WTC11 (cell line): ENCODE data around the gene ACP1. TPM values are rescaled to one million over a fixed set of nuclear protein-coding genes. Genes with fewer than 3 reads are reported as not detected.

Experiments used
- ATAC-seq: fragments of 200-7000 bp; cut with Tn5 transposase; 2 replicates; pipeline ENCODE4 v1.10.0; 2021; ENCODE audit warnings: mild to moderate bottlenecking, moderate library complexity
- CTCF ChIA-PET: fragments of 300-600 bp; sonication (Branson Sonifier 250); formaldehyde crosslinking; loops from one replicate; lab custom pipeline; 2021; ENCODE audit warnings: antibody characterized with exemption; lab: Charles Lee
- POLR2A ChIA-PET: fragments of 350-600 bp; sonication (Branson Sonifier 250); formaldehyde crosslinking; loops from one replicate; lab custom pipeline; 2021; ENCODE audit warnings: antibody characterized with exemption; lab: Charles Lee
- DNase-seq: peaks from one replicate; pipeline ENCODE4 v3.0.0; 2021; ENCODE audit warnings: low spot score
- H3K27ac Mint-ChIP-seq: 2 replicates; pipeline ENCODE4 v1.8.0; 2021; ENCODE audit warnings: mixed read lengths
- H3K27me3 Mint-ChIP-seq: 2 replicates; pipeline ENCODE4 v1.8.0; 2021; ENCODE audit warnings: low read depth, mild to moderate bottlenecking, moderate library complexity, mixed read lengths
- H3K36me3 Mint-ChIP-seq: 2 replicates; pipeline ENCODE4 v1.8.0; 2021; ENCODE audit warnings: mixed read lengths
- H3K4me1 Mint-ChIP-seq: 2 replicates; pipeline ENCODE4 v1.8.0; 2022; ENCODE audit warnings: mixed read lengths
- H3K4me3 Mint-ChIP-seq: 2 replicates; pipeline ENCODE4 v1.8.0; 2021; ENCODE audit warnings: mild to moderate bottlenecking, moderate library complexity, mixed read lengths
- H3K9me3 Mint-ChIP-seq: 2 replicates; pipeline ENCODE4 v1.8.0; 2021; ENCODE audit warnings: mixed read lengths
- ARID4B ChIP-seq: sonication (generic); formaldehyde crosslinking; IDR thresholded peaks from 2 replicates; pipeline ENCODE4 v1.8.0; 2023; ENCODE audit warnings: missing genetic modification reagents, mild to moderate bottlenecking, borderline replicate concordance
- EMX1 ChIP-seq: fragments of 250-450 bp; sonication (Bioruptor Pico); IDR thresholded peaks from 2 replicates; pipeline ENCODE4 v1.8.0; 2021; ENCODE audit warnings: mild to moderate bottlenecking
- ERG ChIP-seq: fragments of 250-450 bp; sonication (Bioruptor Pico); IDR thresholded peaks from 2 replicates; pipeline ENCODE4 v1.8.0; 2021; ENCODE audit warnings: mild to moderate bottlenecking
- FOXJ3 ChIP-seq: sonication (generic); formaldehyde crosslinking; IDR thresholded peaks from 2 replicates; pipeline ENCODE4 v1.9.0; 2021; ENCODE audit warnings: missing genetic modification reagents, mild to moderate bottlenecking, borderline replicate concordance
- FOXK1 ChIP-seq: sonication (generic); formaldehyde crosslinking; IDR thresholded peaks from 2 replicates; pipeline ENCODE4 v1.8.0; 2022; ENCODE audit warnings: mild to moderate bottlenecking, moderate library complexity, missing genetic modification reagents
- GTF2I ChIP-seq: fragments of 250-450 bp; sonication (Bioruptor Pico); conservative IDR thresholded peaks from 2 replicates; pipeline ENCODE4 v1.4.0; 2021; ENCODE audit warnings: mild to moderate bottlenecking
- KAT7 ChIP-seq: sonication (generic); formaldehyde crosslinking; IDR thresholded peaks from 2 replicates; pipeline ENCODE4 v1.8.1; 2023; ENCODE audit warnings: missing genetic modification reagents, mild to moderate bottlenecking, borderline replicate concordance
- NFYB ChIP-seq: sonication (generic); formaldehyde crosslinking; conservative IDR thresholded peaks from 2 replicates; pipeline ENCODE4 v1.8.0; 2022; ENCODE audit warnings: low read depth, missing genetic modification reagents
- NR3C1 ChIP-seq: sonication (generic); formaldehyde crosslinking; conservative IDR thresholded peaks from 2 replicates; pipeline ENCODE4 v1.8.1; 2023; ENCODE audit warnings: low read depth, mild to moderate bottlenecking, missing genetic modification reagents
- RELA ChIP-seq: sonication (generic); formaldehyde crosslinking; IDR thresholded peaks from 2 replicates; pipeline ENCODE4 v1.8.1; 2022; ENCODE audit warnings: missing genetic modification reagents, mild to moderate bottlenecking, borderline replicate concordance
- SMAD4 ChIP-seq: sonication (generic); formaldehyde crosslinking; IDR thresholded peaks from 2 replicates; pipeline ENCODE4 v1.8.0; 2022; ENCODE audit warnings: mild to moderate bottlenecking, missing genetic modification reagents
- ZNF219 ChIP-seq: sonication (generic); formaldehyde crosslinking; IDR thresholded peaks from 2 replicates; pipeline ENCODE4 v1.8.0; 2023; ENCODE audit warnings: missing genetic modification reagents, mild to moderate bottlenecking, borderline replicate concordance
- ZNF671 ChIP-seq: fragments of 250-450 bp; sonication (Bioruptor Pico); IDR thresholded peaks from 2 replicates; pipeline ENCODE4 v1.8.0; 2021; ENCODE audit warnings: mild to moderate bottlenecking
- total RNA-seq: library from RNA; stranded (reverse); gene quantifications from 3 replicates; pipeline ENCODE4 v1.2.3, GENCODE V29; 2021
- TF ChIP-seq, protein P1 (sequence below): sonication (generic); formaldehyde crosslinking; IDR thresholded peaks from 2 replicates; pipeline ENCODE4 v1.8.0; 2023; ENCODE audit warnings: missing genetic modification reagents
- TF ChIP-seq, protein P2 (sequence below): sonication (generic); formaldehyde crosslinking; IDR thresholded peaks from 2 replicates; pipeline ENCODE4 v1.8.1; 2022; ENCODE audit warnings: mild to moderate bottlenecking, moderate library complexity, missing genetic modification reagents
- TF ChIP-seq, protein P3 (sequence below): fragments of 250-450 bp; sonication (Bioruptor Pico); IDR thresholded peaks from 2 replicates; pipeline ENCODE4 v1.9.0; 2021; ENCODE audit warnings: moderate library complexity, mild to moderate bottlenecking, inconsistent platforms, borderline replicate concordance
- TF ChIP-seq, protein P4 (sequence below): fragments of 250-450 bp; sonication (Bioruptor Pico); IDR thresholded peaks from 2 replicates; pipeline ENCODE4 v1.9.0; 2021; ENCODE audit warnings: mild to moderate bottlenecking, borderline replicate concordance
- TF ChIP-seq, protein P5 (sequence below): sonication (generic); formaldehyde crosslinking; IDR thresholded peaks from 2 replicates; pipeline ENCODE4 v1.8.0; 2022; ENCODE audit warnings: mild to moderate bottlenecking, missing genetic modification reagents
- TF ChIP-seq, protein P6 (sequence below): sonication (generic); formaldehyde crosslinking; IDR thresholded peaks from 2 replicates; pipeline ENCODE4 v1.8.1; 2022; ENCODE audit warnings: low read depth, mild to moderate bottlenecking, moderate library complexity, missing genetic modification reagents, borderline replicate concordance
- TF ChIP-seq, protein P7 (sequence below): sonication (generic); formaldehyde crosslinking; IDR thresholded peaks from 2 replicates; pipeline ENCODE4 v1.8.0; 2022; ENCODE audit warnings: mild to moderate bottlenecking, missing genetic modification reagents

Gene ACP1
- total RNA-seq, 1 experiment from 2014 or later, result 150 TPM

GRCh38 chr2:228115-228514 lies 36.6 kb upstream of the ACP1 start (continued):
- TF ChIP-seq, protein P1, sequence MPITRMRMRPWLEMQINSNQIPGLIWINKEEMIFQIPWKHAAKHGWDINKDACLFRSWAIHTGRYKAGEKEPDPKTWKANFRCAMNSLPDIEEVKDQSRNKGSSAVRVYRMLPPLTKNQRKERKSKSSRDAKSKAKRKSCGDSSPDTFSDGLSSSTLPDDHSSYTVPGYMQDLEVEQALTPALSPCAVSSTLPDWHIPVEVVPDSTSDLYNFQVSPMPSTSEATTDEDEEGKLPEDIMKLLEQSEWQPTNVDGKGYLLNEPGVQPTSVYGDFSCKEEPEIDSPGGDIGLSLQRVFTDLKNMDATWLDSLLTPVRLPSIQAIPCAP (CRISPR knock-in tag), result no peak
- TF ChIP-seq, protein P2, sequence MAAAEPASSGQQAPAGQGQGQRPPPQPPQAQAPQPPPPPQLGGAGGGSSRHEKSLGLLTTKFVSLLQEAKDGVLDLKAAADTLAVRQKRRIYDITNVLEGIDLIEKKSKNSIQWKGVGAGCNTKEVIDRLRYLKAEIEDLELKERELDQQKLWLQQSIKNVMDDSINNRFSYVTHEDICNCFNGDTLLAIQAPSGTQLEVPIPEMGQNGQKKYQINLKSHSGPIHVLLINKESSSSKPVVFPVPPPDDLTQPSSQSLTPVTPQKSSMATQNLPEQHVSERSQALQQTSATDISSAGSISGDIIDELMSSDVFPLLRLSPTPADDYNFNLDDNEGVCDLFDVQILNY (CRISPR knock-in tag), result no peak
- TF ChIP-seq, protein P3, sequence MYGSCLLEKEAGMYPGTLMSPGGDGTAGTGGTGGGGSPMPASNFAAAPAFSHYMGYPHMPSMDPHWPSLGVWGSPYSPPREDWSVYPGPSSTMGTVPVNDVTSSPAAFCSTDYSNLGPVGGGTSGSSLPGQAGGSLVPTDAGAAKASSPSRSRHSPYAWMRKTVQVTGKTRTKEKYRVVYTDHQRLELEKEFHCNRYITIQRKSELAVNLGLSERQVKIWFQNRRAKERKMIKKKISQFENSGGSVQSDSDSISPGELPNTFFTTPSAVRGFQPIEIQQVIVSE (CRISPR knock-in tag), result no peak
- TF ChIP-seq, protein P4, sequence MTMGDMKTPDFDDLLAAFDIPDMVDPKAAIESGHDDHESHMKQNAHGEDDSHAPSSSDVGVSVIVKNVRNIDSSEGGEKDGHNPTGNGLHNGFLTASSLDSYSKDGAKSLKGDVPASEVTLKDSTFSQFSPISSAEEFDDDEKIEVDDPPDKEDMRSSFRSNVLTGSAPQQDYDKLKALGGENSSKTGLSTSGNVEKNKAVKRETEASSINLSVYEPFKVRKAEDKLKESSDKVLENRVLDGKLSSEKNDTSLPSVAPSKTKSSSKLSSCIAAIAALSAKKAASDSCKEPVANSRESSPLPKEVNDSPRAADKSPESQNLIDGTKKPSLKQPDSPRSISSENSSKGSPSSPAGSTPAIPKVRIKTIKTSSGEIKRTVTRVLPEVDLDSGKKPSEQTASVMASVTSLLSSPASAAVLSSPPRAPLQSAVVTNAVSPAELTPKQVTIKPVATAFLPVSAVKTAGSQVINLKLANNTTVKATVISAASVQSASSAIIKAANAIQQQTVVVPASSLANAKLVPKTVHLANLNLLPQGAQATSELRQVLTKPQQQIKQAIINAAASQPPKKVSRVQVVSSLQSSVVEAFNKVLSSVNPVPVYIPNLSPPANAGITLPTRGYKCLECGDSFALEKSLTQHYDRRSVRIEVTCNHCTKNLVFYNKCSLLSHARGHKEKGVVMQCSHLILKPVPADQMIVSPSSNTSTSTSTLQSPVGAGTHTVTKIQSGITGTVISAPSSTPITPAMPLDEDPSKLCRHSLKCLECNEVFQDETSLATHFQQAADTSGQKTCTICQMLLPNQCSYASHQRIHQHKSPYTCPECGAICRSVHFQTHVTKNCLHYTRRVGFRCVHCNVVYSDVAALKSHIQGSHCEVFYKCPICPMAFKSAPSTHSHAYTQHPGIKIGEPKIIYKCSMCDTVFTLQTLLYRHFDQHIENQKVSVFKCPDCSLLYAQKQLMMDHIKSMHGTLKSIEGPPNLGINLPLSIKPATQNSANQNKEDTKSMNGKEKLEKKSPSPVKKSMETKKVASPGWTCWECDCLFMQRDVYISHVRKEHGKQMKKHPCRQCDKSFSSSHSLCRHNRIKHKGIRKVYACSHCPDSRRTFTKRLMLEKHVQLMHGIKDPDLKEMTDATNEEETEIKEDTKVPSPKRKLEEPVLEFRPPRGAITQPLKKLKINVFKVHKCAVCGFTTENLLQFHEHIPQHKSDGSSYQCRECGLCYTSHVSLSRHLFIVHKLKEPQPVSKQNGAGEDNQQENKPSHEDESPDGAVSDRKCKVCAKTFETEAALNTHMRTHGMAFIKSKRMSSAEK (CRISPR knock-in tag), result no peak
- TF ChIP-seq KAT7 (CRISPR knock-in tag) (no peak), NR3C1 (no peak)

GRCh38 chr2:228518-229278 lies 36.0 kb upstream of the ACP1 start:
- POLR2A ChIA-PET, result no interaction called here
- peaks cover 19% of the 10 kb centered on the region for H3K4me1 Mint-ChIP-seq
- DNase-seq, result no peak
- no peak overlapping the region for H3K27ac Mint-ChIP-seq
- H3K27me3 Mint-ChIP-seq, result no peaks in the 10 kb centered on the region
- H3K4me3 Mint-ChIP-seq, result no peak overlapping the region
- CTCF ChIA-PET, result no interaction called here
- H3K36me3 Mint-ChIP-seq, result peaks cover 19% of the 10 kb centered on the region
- H3K9me3 Mint-ChIP-seq, result no peaks in the 10 kb centered on the region
- no peak for ATAC-seq
- TF ChIP-seq ZNF671 (CRISPR knock-in tag) (no peak), ARID4B (CRISPR knock-in tag) (no peak), NFYB (CRISPR knock-in tag) (no peak), FOXJ3 (CRISPR knock-in tag) (no peak), ERG (CRISPR knock-in tag) (no peak), SMAD4 (CRISPR knock-in tag) (no peak), EMX1 (no peak), GTF2I (CRISPR knock-in tag) (no peak), ZNF219 (CRISPR knock-in tag) (no peak), RELA (no peak), FOXK1 (no peak)
- TF ChIP-seq, protein P5, sequence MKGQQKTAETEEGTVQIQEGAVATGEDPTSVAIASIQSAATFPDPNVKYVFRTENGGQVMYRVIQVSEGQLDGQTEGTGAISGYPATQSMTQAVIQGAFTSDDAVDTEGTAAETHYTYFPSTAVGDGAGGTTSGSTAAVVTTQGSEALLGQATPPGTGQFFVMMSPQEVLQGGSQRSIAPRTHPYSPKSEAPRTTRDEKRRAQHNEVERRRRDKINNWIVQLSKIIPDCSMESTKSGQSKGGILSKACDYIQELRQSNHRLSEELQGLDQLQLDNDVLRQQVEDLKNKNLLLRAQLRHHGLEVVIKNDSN (CRISPR knock-in tag), result no peak
- TF ChIP-seq, protein P6, sequence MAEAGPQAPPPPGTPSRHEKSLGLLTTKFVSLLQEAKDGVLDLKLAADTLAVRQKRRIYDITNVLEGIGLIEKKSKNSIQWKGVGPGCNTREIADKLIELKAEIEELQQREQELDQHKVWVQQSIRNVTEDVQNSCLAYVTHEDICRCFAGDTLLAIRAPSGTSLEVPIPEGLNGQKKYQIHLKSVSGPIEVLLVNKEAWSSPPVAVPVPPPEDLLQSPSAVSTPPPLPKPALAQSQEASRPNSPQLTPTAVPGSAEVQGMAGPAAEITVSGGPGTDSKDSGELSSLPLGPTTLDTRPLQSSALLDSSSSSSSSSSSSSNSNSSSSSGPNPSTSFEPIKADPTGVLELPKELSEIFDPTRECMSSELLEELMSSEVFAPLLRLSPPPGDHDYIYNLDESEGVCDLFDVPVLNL (CRISPR knock-in tag), result no peak
- TF ChIP-seq, protein P7, sequence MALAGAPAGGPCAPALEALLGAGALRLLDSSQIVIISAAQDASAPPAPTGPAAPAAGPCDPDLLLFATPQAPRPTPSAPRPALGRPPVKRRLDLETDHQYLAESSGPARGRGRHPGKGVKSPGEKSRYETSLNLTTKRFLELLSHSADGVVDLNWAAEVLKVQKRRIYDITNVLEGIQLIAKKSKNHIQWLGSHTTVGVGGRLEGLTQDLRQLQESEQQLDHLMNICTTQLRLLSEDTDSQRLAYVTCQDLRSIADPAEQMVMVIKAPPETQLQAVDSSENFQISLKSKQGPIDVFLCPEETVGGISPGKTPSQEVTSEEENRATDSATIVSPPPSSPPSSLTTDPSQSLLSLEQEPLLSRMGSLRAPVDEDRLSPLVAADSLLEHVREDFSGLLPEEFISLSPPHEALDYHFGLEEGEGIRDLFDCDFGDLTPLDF (CRISPR knock-in tag), result no peak
